ENCODE data around the gene DNAJC25.
"Not testable (repeated sequence)": the region's sequence is repeated elsewhere in the genome, so short reads cannot be mapped to it uniquely, and the experiment has no call there.

DNAJC25 gene

DNA sequence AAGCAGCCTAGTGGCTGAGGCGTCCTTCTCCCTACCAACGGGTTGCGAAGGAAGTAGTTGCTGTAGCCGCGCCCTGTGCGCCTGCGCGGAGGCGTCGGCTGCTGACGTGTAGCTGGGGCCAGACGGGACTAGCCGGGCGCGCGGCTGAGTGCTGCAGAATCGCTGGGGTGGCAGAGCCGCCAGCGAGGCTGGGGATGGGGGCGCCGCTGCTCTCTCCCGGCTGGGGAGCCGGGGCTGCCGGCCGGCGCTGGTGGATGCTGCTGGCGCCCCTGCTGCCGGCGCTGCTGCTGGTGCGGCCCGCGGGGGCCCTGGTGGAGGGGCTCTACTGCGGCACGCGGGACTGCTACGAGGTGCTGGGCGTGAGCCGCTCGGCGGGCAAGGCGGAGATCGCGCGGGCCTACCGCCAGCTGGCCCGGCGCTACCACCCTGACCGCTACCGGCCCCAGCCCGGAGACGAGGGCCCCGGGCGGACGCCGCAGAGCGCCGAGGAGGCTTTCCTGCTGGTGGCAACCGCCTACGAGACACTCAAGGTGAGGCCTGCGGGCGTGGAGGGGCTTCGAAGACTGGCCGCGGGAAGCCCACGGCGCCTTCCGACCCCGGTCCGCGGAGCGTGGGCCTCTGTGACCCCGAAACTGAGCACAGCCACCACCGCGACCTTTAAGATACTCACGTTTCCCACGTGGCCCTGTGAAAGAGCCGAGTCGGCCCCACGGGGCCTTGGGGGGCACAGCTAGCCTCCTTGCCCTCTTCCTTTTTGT lies at the start of gene DNAJC25:
TSS of gene DNAJC25 (plus strand) at position 121 of the 758 bp plus-strand sequence. CDS start at position 195, 74 bp downstream.
- DNase-seq: peak; percentile 97

DNA sequence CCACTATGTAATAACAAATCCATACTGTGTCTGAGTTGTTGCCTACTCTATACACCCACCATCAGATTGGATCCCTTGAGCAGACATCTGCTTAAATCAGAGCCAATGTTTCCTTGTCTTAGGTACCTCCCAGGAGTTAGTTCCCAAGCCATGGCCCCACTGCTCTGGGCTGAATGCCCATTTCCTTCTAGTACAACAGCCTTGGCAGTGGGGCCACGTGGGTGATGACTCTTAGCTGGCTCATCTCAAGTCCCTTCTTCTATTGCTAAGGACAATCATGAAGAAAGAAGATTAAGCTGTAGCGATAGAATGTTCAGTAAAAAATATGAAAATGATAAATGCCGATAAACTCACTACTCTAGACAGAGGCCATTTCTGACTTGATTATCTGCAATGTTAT lies 48.2 kb upstream of the DNAJC25 start:
- DNase-seq: no peak

DNA sequence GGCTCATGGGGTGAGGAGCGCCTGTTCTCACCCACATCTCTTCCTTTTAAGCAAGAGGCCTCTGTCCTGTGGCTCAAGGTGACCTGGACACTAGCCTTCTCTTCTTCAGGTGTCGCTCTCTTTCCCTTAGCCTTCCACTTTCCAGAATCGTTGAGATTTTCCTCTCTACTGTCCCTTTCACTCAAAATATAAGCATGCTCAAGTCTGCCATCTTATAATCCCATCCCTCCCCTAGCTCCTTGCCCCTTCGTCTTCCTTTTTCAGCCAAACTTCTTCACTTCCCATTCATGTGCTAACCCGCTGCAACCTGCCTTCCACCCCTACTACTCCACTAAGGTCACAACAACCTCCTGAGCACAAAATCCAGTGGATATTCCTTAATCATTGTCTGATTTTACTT lies 44.8 kb upstream of the DNAJC25 start:
- no peak for DNase-seq

DNA sequence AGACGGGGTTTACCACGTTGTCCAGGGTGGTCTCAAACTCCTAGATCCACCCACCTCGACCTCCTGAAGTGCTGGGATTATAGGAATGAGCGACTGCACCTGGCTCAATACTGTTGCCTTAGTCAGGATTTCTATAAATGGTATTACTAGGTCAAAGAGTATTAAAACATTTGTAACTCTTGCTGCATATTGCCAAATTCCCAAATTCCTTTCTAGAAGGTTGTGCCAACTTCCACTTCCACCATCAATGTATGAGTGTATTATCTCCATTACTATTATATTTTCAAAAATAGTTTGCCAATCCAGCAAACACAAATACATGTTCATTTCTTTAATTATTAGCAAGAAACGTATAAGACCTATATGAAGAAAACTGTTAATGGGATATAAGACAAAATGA lies 42.3 kb upstream of the DNAJC25 start:
- no peak for DNase-seq

DNA sequence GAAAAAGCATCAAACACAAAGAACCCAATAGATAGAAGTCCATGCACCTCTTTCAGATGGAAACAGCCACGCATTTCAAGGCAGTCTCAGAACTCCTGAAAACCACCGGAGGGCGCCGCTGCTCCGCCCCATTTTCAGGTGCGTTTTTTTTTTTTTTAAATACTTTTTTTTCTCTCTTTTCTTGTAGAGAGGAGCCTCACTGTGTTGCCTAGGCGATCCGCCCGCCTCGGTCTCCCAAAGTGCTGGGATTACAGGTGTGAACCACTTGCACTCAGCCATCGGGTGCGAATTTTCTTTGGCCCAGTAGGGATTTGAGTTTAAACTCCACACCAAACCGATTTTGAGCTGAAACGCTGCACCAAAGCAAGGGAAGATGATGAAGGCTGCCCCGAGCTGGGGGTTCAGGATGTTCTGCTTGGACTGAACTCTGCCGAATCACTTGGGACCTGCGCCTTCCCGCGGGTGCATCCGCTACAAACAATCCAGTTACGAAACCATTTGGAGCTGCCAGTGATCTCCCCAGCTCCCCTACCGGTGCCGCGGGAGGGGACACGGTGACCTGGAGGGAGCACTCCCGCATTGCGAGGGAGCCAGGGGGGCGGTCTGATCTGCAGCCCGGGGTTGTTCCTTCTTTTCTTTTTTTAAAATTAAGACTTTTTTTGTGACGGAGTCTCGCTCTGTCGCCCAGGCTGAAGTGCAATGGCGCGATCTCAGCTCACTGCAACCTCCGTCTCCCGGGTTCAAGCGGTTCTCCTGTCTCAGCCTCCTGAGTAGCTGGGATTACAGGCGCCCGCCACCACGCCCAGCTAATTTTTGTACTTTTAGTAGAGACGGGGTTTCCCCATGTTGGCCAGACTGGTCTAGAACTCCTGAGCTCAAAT lies 33.0 kb upstream of the DNAJC25 start:
- no peak for DNase-seq

DNA sequence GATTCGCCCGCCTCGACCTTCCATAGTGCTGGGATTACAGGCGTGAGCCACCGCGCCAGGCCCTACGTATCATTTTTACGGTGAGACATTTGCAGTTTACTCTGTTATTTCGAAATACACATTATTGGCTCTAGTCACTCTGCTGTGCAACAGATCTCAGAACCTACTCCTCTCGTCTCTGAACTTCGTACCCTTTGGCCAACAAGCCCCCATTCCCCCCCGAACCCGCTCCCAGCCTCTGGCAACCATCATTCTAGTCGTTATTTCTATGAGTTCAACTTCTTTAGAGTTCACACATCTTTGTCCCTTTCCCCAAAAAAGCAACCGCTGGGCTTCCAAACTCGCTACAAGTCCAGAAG lies 32.4 kb upstream of the DNAJC25 start:
- DNase-seq: no peak

DNA sequence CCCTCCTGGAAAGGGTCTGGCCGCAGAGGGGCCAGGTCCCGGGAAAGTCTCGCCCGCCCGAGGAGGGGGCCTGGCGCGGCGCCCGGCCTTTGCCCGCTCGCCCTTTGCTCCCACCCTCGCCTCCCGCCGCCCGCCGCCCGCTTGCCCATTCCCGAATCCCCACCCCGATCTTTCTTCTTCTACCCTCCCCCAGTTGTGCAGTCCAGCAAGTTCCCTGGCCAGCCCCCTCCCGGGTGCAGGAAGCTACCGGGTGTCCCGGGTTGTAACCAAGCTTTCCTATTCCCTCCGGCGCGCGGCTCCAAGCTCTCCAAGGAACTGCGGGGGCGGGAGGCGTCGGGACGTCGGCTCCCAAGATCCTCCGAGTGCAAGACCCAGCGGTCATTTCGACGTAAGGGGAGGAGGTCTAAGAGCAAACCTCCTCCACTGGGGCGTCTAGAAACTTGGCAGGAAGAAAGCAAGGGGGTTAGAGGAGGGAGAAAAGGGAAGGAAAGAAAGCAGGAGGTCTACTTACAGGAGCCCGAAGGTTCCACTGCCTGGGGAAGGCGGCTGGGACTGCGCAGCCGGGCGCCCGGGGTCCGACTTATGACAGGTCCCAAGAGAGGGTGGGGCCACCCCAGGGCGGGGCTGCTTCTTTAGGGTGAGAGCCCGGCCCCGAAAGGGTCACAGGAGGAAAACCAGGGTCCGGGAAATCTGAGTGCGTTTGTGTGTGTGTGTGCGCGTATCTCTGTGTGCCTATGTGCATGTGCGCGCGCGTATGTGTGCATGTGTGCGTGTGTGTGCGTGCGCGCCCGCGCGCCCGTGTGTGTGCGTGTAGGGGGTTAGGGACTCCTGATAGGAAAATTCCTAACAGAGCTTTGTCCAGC lies 31.8 kb upstream of the DNAJC25 start, which contains the start of gene PTGR1:
TSS of gene PTGR1 (minus strand) at position 556 of the 863 bp plus-strand sequence. CDS start 2,225 bp downstream, outside the sequence.
- DNase-seq: no peak

DNA sequence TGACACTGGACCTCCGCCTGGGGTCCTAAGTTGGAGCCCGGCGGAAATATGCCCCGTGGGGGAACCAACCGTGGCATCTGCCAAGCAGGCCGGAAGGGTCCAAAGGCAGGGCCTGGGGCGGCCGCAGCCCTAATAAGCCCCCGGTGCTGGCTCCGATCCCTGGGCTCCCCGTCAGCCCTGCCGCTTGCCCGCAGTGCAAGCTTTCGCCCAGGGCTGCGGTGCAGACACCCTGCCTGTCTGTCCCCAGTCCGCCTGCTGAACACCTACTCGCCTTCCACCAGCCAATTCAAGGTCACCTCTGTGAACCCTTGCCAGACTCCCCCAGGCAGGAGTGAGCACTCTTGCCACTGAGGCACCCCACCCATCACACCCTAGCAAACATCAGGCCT lies 31.2 kb upstream of the DNAJC25 start:
- no peak for DNase-seq

DNA sequence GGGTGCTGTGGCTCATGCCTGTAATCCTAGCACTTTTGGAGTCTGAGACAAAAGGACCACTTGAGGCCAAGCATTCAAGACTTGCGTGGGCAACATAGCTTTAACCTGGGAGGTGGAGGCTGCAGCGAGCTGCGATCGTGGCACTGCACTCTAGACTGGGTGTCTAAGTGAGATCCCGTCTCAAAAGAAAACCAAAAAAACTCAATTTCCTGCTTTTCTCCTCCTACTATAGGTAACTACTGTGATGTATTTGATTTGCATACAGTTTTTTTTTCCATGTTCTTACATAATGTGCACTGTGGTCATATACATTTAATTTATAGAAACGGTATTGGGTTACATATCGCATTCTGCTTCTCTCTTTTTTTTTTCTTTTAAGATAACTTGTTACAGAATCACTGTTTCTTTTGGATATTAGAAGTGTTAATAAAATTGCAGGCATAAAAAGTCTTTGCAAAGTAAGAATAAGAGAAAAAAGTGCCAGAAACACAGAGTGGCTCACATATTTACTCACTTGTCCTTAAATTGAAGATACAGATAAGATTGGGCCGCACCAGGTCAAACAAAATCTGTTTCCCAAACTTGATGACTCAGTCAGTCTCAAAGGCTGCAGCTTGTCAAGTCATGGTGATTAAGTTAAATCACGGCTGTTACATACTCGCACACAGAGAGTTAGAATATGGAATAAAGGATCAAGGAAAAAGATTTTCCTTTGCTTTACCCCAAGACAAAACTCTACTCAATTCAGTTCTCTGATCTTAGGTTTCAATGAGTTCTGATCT lies 29.7 kb upstream of the DNAJC25 start:
- no peak for DNase-seq

DNA sequence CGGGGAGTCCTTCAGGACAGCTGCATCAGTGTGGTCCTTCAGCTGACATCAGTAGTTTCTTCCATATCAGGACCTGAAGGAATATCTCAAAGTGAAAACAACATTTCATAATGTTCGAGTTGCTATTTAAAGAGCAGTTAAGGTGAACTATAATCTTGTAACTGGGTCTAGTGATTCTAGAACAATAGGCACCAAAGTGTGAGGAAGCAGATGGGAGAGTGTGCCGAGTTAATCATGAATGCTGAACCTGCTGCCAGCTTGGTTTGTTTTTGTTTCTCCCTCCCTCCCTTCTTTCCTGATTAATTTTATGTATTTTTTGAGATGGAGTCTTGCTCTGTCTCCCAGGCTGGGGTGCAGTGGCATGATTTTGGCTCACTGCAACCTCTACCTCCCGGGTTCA lies 28.1 kb upstream of the DNAJC25 start:
- DNase-seq: no peak

DNA sequence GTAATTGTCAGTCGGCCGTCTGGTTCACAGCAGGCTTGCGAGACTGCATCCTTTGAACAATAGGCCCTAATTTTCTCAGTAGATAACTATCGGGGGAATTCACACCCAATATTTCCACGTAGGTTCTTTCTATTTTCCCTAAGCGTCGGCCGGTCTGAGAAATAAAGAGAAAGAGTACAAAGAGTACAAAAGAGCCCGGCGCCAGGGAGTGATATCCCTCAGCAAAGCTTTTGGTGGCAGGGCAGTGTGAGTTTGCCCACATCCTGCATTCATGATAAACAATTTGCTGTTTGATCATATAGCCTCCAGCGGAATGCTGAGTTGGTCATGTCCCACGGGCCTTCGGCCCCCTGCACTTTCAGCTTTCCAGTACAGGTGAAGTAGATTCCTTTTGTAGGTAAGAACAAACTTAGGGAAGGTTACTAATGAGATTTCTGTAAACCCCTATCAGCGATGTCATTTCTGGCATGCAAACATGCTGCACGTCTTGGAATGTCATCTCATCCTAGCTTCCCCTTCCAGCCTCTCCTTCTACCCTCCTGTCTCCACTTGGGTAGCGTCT lies 27.0 kb upstream of the DNAJC25 start:
- DNase-seq: no peak

DNA sequence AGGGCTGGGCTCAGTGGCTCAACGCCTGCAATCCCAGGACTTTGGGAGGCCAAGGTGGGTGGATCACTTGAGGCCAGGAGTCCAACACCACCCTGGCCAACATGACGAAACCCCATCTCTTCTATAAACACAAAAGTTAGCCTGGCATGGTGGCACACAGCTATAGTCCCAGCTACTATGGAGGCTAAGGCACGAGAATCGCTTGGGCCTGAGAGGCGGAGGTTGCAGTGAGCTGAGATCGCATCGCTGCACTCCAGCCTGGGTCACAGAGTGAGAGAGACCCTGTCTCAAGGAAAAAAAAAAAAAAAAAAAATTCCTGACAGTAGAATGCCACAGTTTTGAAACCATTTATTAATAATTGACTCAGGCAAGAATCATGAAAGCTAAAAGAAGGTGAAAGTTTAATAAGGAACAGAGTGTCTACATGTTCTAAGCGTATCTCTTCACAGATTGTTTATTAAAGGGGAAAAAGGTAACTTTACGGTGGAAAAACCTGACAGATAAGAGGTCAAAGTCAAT lies 26.0 kb upstream of the DNAJC25 start:
- DNase-seq: no peak

DNA sequence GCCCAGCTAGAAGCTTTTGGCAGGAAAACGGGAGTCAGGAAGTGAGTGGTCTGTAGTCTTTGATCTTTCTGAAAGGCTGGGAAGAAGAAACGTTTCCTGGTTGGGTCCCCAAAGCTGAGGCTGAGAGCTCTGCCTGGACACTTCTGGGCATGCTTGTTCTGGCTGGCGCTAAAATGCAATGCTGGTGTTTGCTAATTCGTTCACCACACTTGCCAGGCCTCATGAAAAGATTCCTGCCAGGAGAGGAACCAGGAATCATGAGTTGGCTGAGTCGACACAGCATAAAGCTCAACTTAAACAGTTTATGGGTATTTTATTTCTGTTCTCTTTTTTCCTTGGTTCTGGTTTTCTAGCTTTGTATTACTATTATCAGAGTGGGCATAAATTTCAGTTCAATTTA lies 21.0 kb upstream of the DNAJC25 start:
- no peak for DNase-seq

DNA sequence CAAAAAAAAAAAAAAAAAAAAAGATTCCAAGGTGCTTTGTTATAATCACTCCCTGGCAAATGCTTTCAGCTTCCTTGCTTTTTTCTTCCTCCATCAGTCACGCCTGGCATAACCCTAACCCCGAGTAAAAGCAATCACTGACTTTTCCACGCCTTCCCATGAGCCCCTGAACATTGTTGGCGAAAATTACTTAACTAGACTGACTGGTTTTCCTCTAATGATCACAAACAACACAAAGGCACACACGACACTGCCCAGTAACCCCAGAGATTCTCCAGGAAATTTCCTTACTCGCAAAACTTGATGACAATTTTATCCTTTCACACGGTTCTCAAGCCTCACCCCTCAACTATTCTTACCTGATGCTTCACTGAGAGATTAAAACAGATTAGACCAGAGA lies 20.3 kb upstream of the DNAJC25 start:
- DNase-seq: no peak

DNA sequence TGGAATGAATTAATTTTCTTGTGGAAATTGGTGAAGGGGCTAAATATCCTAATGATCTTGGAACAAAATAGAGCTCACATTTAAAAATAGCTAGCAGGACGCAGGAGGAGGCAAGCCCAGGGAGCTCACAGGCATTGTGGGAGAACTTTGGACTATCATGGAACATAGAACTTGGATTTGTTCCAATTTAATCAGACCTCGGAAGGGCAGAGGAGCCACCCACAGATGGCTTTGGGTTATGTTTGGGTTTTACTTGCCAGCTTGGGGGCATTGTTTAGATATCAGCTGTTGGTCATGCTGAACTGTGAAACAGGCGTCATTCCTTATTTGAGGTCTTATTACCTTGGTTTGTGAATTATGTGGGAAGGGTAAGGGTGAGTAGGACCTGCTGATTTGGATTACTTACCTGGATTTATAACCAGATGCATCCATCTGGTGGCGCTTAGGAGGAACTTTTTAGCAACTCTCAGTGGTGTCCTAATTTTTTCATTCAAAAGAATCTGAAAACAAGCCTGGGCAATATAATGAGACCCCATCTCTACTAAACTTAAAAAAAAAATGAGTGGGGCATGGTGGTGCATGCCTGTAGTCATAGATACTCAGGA lies 17.6 kb upstream of the DNAJC25 start:
- DNase-seq: no peak

DNA sequence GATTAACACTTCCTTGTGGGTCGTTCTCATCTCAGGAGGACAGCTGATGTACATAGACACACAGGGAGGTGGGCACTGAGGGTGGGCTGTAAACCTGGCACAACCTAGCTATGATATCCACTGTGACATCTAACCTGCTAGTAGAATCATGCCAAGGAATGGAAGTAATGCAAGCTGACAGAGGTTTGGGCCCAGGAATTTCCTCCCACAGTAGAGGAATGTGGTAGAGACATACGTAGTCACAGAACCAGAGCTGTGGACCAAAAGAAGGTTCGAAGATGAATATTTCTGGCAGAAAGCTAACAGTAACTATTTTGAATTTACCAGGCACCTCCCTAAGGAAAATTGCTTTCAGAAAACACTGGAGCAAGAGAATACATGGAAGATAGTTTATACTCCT lies 15.2 kb upstream of the DNAJC25 start:
- no peak for DNase-seq

DNA sequence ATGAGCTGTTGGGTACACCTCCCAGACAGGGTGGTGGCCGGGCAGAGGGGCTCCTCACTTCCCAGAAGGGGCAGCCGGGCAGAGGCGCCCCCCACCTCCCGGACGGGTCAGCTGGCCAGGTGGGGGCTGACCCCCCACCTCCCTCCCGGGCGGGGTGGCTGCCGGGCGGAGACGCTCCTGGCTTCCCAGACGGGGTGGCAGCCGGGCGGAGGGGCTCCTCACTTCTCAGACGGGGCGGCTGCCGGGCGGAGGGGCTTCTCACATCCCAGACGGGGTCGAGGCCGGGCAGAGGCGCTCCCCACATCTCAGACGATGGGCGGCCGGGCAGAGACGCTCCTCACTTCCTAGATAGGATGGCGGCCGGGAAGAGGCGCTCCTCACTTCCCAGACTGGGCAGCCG lies 13.8 kb upstream of the DNAJC25 start:
- not testable (repeated sequence) for DNase-seq

DNA sequence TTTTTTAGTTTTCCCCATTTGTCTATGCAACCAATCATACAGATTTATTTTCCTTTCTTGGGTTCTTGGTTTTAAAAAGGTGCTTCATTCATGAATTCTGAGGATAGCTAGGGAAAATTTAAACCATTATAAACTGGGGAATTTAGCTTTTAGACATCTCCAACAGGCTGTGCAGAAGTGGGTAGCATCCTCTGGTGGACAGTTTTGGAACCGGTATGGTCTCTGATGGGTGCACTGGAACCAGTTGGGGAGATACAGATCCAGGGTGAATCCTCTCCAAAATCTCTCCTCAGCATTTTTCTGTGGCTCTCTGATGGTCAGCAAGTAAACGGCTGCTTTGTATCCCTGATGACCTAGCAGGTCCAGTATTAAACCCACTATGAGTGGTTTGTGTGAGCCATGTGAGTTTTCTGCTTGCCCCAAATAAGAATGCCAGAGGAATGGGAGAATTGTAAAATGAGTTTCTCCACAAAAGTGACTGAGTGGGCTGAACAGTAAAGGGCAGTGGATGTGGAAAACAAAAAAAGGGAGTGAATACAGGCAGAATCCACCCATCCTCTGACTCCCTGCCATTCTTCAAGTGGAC lies 9.1 kb upstream of the DNAJC25 start:
- DNase-seq: no peak

DNA sequence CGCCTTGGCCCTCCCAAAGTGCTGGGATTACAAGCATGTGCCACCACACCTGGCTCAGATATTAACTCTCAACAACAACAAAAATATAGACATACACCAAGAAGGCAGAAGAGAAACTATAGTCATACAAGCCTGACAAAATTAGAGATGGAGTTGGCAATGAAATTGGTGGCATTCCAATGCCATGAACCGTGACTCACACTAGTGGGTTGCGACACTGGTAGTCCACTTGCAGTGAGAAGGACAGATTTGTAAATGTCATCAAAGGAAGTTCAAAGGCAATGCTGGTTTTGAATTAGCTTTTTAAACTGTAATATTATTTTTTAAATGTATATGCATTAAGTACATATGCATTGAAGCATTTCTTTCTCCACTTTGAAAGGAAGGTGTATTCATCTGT lies 8.5 kb upstream of the DNAJC25 start:
- no peak for DNase-seq

DNA sequence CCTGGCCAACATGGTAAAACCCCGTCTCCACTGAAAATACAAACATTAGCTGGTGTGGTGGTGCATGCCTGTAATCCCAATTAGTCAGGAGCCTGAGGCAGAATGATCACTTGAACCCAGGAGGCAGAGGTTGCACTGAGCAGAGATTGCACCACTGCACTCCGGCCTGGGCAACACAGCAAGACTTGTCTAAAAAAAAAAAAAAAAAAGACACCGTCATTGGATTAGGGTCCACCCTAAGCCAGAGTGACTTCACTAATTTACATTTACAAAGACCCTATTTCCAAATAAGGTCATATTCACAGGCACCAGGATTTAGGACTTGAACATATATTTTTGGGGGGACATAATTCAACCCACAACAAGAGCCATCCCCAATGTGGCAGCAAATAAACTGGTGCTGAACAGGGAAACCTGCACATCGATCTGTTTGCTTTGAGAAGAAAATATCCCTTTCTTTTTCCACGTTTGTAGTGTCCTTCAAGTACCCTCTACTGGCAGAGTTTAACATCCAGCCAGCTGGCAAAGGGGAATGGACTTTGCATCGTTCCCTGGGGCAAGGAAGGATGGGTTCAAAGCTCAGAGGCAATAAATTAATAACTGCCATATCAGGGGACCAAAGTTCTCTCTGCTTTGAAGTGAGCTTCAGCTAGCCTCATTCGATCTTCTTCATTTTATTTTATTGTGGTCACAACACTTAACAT lies 3.7 kb upstream of the DNAJC25 start:
- peak; percentile 25 for DNase-seq

Data from NCI-H1105 treated with DMSO at 0.1 percent for 48 hours (cell line).